Endothelial cell of umbilical vein (primary cell): ENCODE measurements around the gene DHRS11. TPM values are rescaled to one million over a fixed set of nuclear protein-coding genes. Genes with fewer than 3 reads are reported as not detected.
A peak's percentile ranks its signal among the peaks of the same experiment; 100 is the strongest.

ENCODE experiments used
- BruUV-seq: library from RNA; stranded (reverse); fragments of 400-500 nt; replicated peaks from 2 replicates; lab custom pipeline; 2021; lab: Mats Ljungman, UMichigan
- CTCF ChIA-PET: fragments of 300-600, 350-600 bp; sonication (Branson Sonifier 250); formaldehyde crosslinking; loops from one replicate; lab custom pipeline; 2021; ENCODE audit warnings: antibody characterized with exemption, inconsistent platforms; lab: Charles Lee
- POLR2A ChIA-PET: fragments of 300-600, 350-600 bp; sonication (Branson Sonifier 250); formaldehyde crosslinking; loops from one replicate; lab custom pipeline; 2021; ENCODE audit warnings: antibody characterized with exemption, inconsistent platforms; lab: Charles Lee
- DNase-seq: peaks from one replicate; pipeline ENCODE4 v3.0.0-alpha.2; 2011; ENCODE audit warnings: low read depth, low spot score
- FAIRE-seq: peaks from 2 replicates; lab custom pipeline; 2011; peaks lifted over from hg19 to GRCh38; lab: Jason Lieb, UNC
- H2AFZ ChIP-seq: 2 replicates; pipeline ENCODE4 v1.6.0; 2012; ENCODE audit warnings: low read depth, low read length, control low read depth, inconsistent platforms
- H3K27ac ChIP-seq: 2 replicates; pipeline ENCODE4 v1.5.1; 2011; ENCODE audit warnings: low read depth, mild to moderate bottlenecking, control low read depth, low read length, moderate library complexity; ENCODE audit not compliant: insufficient read depth
- H3K27me3 ChIP-seq, 2 experiments: 2 replicates each; pipeline versions ENCODE4 v1.6.0 to v1.6.1; 2011; ENCODE audit warnings: low read length in 2 of 2, mixed read lengths in 1 of 2; ENCODE audit not compliant: control insufficient read depth in 2 of 2, insufficient read depth in 2 of 2
- H3K36me3 ChIP-seq, 2 experiments: 2 replicates in 1 of 2; 3 replicates in 1 of 2; pipeline ENCODE4 v1.5.1; 2011; ENCODE audit warnings: low read length in 2 of 2, mild to moderate bottlenecking in 1 of 2, moderate library complexity in 1 of 2; ENCODE audit not compliant: control insufficient read depth in 2 of 2, insufficient read depth in 2 of 2; ENCODE audit errors: extremely low read depth in 1 of 2
- H3K4me1 ChIP-seq: 3 replicates; pipeline ENCODE4 v1.5.1; 2011; ENCODE audit warnings: mild to moderate bottlenecking, low read length; ENCODE audit not compliant: control insufficient read depth, insufficient read depth; ENCODE audit errors: extremely low read depth
- H3K4me2 ChIP-seq: 2 replicates; pipeline ENCODE4 v1.6.1; 2011; ENCODE audit warnings: low read length, control low read depth, mixed read lengths; ENCODE audit not compliant: insufficient read depth
- H3K4me3 ChIP-seq, 3 experiments: fragments of 200-600 bp in 1 of 3; sonication (generic), shearing (Covaris generic) in 1 of 3; replicated peaks in 1 of 3; 2 replicates each; pipeline ENCODE4 v1.5.1; 2011 to 2016; ENCODE audit warnings: control low read depth in 3 of 3, low read length in 3 of 3, mild to moderate bottlenecking in 2 of 3, inconsistent platforms in 1 of 3, low read depth in 1 of 3, moderate library complexity in 1 of 3; ENCODE audit not compliant: insufficient read depth in 1 of 3
- H3K79me2 ChIP-seq: 2 replicates; pipeline ENCODE4 v1.6.0; 2012; ENCODE audit warnings: low read length, inconsistent platforms; ENCODE audit not compliant: control insufficient read depth, insufficient read depth
- H3K9ac ChIP-seq: replicated peaks from 2 replicates; pipeline ENCODE3; 2011; ENCODE audit warnings: low read length, control low read depth; ENCODE audit not compliant: insufficient read depth; ENCODE audit errors: extremely low read depth
- H3K9me1 ChIP-seq: replicated peaks from 3 replicates; pipeline ENCODE4 v1.6.0; 2011; ENCODE audit warnings: mild to moderate bottlenecking, low read length; ENCODE audit not compliant: control insufficient read depth, insufficient read depth; ENCODE audit errors: extremely low read depth
- H3K9me3 ChIP-seq: replicated peaks from 2 replicates; pipeline ENCODE4 v1.5.1; 2012; ENCODE audit warnings: low read length, inconsistent platforms; ENCODE audit not compliant: control insufficient read depth, insufficient read depth
- H4K20me1 ChIP-seq: replicated peaks from 2 replicates; pipeline ENCODE3; 2011; ENCODE audit warnings: mild to moderate bottlenecking, low read length; ENCODE audit not compliant: control insufficient read depth, insufficient read depth; ENCODE audit errors: extremely low read depth
- CTCF ChIP-seq, 2 donors: IDR thresholded peaks; 1 replicate in 1 of 2; 2 replicates in 1 of 2; pipeline ENCODE4 v1.5.1; 2011; ENCODE audit warnings: low read length in 2 of 2, mild to moderate bottlenecking in 2 of 2, moderate library complexity in 2 of 2, control low read depth in 1 of 2, inconsistent platforms in 1 of 2, low read depth in 1 of 2; ENCODE audit not compliant: insufficient read depth in 1 of 2; ENCODE audit errors: extremely low read depth in 1 of 2
- EZH2 ChIP-seq: IDR thresholded peaks from 2 replicates; pipeline ENCODE4 v1.6.1; 2012; ENCODE audit warnings: borderline replicate concordance, low read depth, mild to moderate bottlenecking, moderate library complexity, low read length, inconsistent platforms; ENCODE audit not compliant: severe bottlenecking
- FOS ChIP-seq: IDR thresholded peaks from 2 replicates; pipeline ENCODE4 v1.6.1; 2011; ENCODE audit warnings: mild to moderate bottlenecking, low read length, moderate library complexity, borderline replicate concordance; ENCODE audit not compliant: insufficient read depth
- GATA2 ChIP-seq: IDR thresholded peaks from 2 replicates; pipeline ENCODE4 v1.7.0; 2011; ENCODE audit warnings: low read depth, mild to moderate bottlenecking, moderate library complexity, mixed read lengths, low read length; ENCODE audit not compliant: insufficient read length, insufficient read depth
- JUN ChIP-seq: IDR thresholded peaks from 2 replicates; pipeline ENCODE4 v1.6.1; 2011; ENCODE audit warnings: borderline replicate concordance, low read depth; ENCODE audit not compliant: insufficient read length, insufficient read depth
- MAX ChIP-seq: IDR thresholded peaks from 2 replicates; pipeline ENCODE4 v1.6.1; 2011; ENCODE audit not compliant: insufficient read depth, insufficient read length
- MYC ChIP-seq: IDR thresholded peaks from one replicate; pipeline ENCODE4 v1.6.1; 2011; ENCODE audit warnings: mild to moderate bottlenecking, low read depth, low read length
- POLR2A ChIP-seq: IDR thresholded peaks from 2 replicates; pipeline ENCODE4 v1.6.1; 2012; ENCODE audit warnings: low read depth, mild to moderate bottlenecking, control low read depth, low read length
- POLR2AphosphoS5 ChIP-seq: IDR thresholded peaks from 2 replicates; pipeline ENCODE4 v1.6.1; 2012; ENCODE audit warnings: low read depth, mild to moderate bottlenecking, control low read depth, low read length, moderate library complexity; ENCODE audit not compliant: insufficient read depth
- dilution Hi-C: fragments of 300-500 bp; cut with MboI; formaldehyde crosslinking; loops from one replicate; pipeline ENCODE4 v1.15.0; 2019; ENCODE audit warnings: low sequenced_read_pairs; ENCODE audit not compliant: extremely low pct_ligation_motif_present
- intact Hi-C: fragments of 100-400 bp; cut with micrococcal nuclease; formaldehyde crosslinking; loops from one replicate; pipeline ENCODE4 v1.10.0; 2022
- polyA plus RNA-seq, 4 experiments: library from polyadenylated mRNA; depleted of rRNA in 3 of 4; stranded (reverse) in 3 of 4; unstranded in 1 of 4; fragments of >200 nt; gene quantifications; 2 replicates each; pipeline versions ENCODE4 v1.2.1 to v1.2.3, GENCODE V29; 2011 to 2012; ENCODE audit warnings: missing spikeins in 1 of 4
- total RNA-seq: library from RNA; stranded (reverse); gene quantifications from 2 replicates; pipeline ENCODE4 v1.2.3, GENCODE V29; 2021

DHRS11 gene
- total and polyA plus RNA-seq, 2 donors (not counting 3 experiments of a cell fraction or from before 2014, with no cell fraction given): 9.8 to 15.7 TPM

DNA sequence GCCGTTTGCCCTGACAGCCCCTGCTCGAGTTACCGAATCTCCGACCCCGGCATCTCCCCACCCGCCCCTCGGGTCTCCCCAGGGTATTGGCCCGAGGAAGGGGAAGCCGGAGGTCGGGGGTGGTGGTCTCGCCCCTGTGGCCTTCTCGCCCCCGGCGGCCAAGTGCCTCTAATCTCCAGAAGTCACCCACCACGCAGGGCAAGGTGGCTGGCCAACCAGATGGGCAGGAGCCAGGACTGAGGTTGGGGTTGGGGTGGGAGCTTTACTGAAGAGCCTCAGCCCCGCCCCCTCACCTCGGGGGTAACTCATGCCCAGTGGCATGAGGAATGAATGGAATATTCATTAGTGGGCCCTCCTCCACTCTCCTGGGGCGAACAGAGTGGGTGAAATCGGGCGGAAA, 637 bp downstream of the DHRS11 start:
- Histone ChIP-seq H3K27me3 (no peaks in the 10 kb centered on the region), H3K4me2 (peak overlapping the region; percentile 61), H3K9me3 (no peaks in the 10 kb centered on the region), H3K4me1 (peaks cover 7% of the 10 kb centered on the region), H3K36me3 (peaks cover 4 to 7% of the 10 kb centered on the region in 2 experiments), H3K4me3 (peak overlapping the region; percentile 63 to 84 (median 83)), H3K27ac (peak overlapping the region; percentile 50), H3K79me2 (no peaks in the 10 kb centered on the region), H4K20me1 (no peaks in the 10 kb centered on the region), H3K9ac (peak overlapping the region; percentile 79), H2AFZ (no peak overlapping the region), H3K9me1 (no peaks in the 10 kb centered on the region)
- no peak for FAIRE-seq
- TF ChIP-seq MAX (no peak), GATA2 (no peak), POLR2A (no peak), JUN (no peak), POLR2AphosphoS5 (no peak), FOS (no peak), EZH2 (no peak), CTCF (IDR thresholded peaks at IDR 0.05; ENCODE audit: extremely low read depth in 1 of 2, insufficient read depth in 1 of 2, low read depth in 1 of 2, low read length in 2 of 2) (no peak), MYC (no peak)
- no TSS peak for BruUV-seq
- dilution Hi-C loops: no loop called here
- ChIA-PET CTCF (interaction anchor here (1.0 to 3.2 kb wide), 3 partner anchors 9 to 47 kb away, joined by 3 to 34 read pairs (median 7); partner anchors contain the start of gene MRM1), POLR2A (interaction anchor here (0.9 kb wide), 1 partner anchor 9 kb away, joined by 3 read pairs; the partner anchor contains the start of gene MRM1)
- intact Hi-C loops: no loop called here
- DNase-seq: peak; percentile 10
